NB4 (cell line): ENCODE measurements around the gene ENTPD5.

Source experiments
- DNase-seq: peaks from one replicate; pipeline ENCODE4 v3.0.0; 2010; ENCODE audit warnings: low read depth
- H3K4me3 ChIP-seq: one replicate; pipeline ENCODE4 v1.5.1; 2011; ENCODE audit warnings: mild to moderate bottlenecking, low read depth, low read length, moderate library complexity
- CTCF ChIP-seq: IDR thresholded peaks from one replicate; pipeline ENCODE4 v1.5.1; 2012; ENCODE audit warnings: low read depth, low read length
- MYC ChIP-seq: IDR thresholded peaks from 2 replicates; pipeline ENCODE4 v1.6.1; 2011; ENCODE audit warnings: low read depth, low read length
- POLR2A ChIP-seq: IDR thresholded peaks from 2 replicates; pipeline ENCODE4 v1.6.1; 2011; ENCODE audit warnings: mild to moderate bottlenecking; ENCODE audit not compliant: insufficient read length; ENCODE audit errors: extremely low read depth
- TF ChIP-seq, protein P1 (sequence below): IDR thresholded peaks from 2 replicates; pipeline ENCODE4 v1.6.1; 2011; ENCODE audit warnings: low read depth, low read length

The ENTPD5 gene

GRCh38 chr14:74035556-74035955, 16.5 kb upstream of the ENTPD5 start:
- TF ChIP-seq, protein P1, sequence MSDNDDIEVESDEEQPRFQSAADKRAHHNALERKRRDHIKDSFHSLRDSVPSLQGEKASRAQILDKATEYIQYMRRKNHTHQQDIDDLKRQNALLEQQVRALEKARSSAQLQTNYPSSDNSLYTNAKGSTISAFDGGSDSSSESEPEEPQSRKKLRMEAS = no peak
- no peak for TF ChIP-seq MYC
- no peak for TF ChIP-seq POLR2A
- TF ChIP-seq CTCF = no peak
- H3K4me3 ChIP-seq = no peak overlapping the region
- DNase-seq = no peak

DNA sequence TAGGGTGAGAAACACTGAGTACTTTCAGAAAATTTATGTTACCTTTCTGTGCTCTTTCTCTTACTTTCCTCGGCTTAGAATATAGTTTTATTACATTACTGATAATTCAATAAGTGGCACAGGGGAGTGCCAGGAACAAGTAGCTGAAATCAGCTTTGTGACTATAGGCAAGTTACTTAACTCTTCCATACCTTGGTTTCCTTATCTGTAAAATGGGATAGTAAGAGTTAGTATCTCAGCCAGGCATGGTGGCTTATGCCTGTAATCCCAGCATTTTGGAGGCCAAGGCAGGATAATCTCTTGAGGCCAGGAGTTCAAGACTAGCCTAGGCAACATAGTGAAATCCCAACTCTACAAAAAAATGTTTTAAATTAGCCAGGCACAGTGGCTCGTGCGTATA, 15.5 kb upstream of the ENTPD5 start:
- TF ChIP-seq, protein P1 = no peak
- TF ChIP-seq CTCF = no peak
- no peak for TF ChIP-seq MYC
- TF ChIP-seq POLR2A = no peak
- no peak for DNase-seq
- no peak overlapping the region for H3K4me3 ChIP-seq

GRCh38 chr14:74029136-74029535, 10.0 kb upstream of the ENTPD5 start:
- TF ChIP-seq, protein P1 = no peak
- TF ChIP-seq CTCF (no peak), POLR2A (no peak), MYC (no peak)
- DNase-seq = no peak
- H3K4me3 ChIP-seq = no peak overlapping the region

- TF ChIP-seq, protein P1 = no peak
- TF ChIP-seq MYC = no peak
- DNase-seq = no peak
- H3K4me3 ChIP-seq = no peak overlapping the region
Measured at GRCh38 chr14:74022346-74022745, 3.3 kb upstream of the ENTPD5 start.

GRCh38 chr14:74019408-74020137, 485 bp upstream of the ENTPD5 start:
- peak; percentile 11 for DNase-seq
- H3K4me3 ChIP-seq = peak overlapping the region; percentile 65
- TF ChIP-seq, protein P1 = no peak

- TF ChIP-seq CTCF (no peak), MYC (no peak), POLR2A (no peak)
- TF ChIP-seq, protein P1 = no peak
- DNase-seq = no peak
- peak overlapping the region; percentile 85 for H3K4me3 ChIP-seq
Measured at GRCh38 chr14:74018174-74018585, 908 bp downstream of the ENTPD5 start.

DNA sequence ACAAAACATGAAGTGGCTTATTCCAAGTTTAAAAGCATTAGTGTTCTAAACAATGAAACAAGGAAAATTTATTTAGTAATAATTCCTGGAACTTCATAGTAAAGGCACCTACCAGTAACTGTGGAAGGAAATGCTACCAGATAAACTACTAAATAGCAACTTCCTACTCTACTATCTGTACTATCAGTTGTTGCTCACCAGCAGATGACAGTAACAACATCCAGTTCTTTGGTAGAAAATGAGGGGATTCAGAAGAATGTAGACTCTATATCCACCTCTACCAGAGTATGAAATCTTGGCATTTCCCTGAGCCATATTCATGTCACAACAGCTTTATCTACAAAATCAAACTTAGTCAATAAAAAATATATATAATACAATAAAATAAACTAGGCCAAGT, 3.1 kb downstream of the ENTPD5 start:
- TF ChIP-seq, protein P1 = no peak
- no peak for TF ChIP-seq POLR2A
- no peak for DNase-seq
- H3K4me3 ChIP-seq = no peak overlapping the region
